Measurements from ENCODE around the gene LGR5. TPM values are rescaled to one million over a fixed set of nuclear protein-coding genes. Genes with fewer than 3 reads are reported as not detected.

LGR5 gene
- total and polyA plus RNA-seq, 2 of the 8 experiments (the other 6 are each of a cell fraction or from before 2014, with no cell fraction given): 0.08 to 0.19 TPM

DNA sequence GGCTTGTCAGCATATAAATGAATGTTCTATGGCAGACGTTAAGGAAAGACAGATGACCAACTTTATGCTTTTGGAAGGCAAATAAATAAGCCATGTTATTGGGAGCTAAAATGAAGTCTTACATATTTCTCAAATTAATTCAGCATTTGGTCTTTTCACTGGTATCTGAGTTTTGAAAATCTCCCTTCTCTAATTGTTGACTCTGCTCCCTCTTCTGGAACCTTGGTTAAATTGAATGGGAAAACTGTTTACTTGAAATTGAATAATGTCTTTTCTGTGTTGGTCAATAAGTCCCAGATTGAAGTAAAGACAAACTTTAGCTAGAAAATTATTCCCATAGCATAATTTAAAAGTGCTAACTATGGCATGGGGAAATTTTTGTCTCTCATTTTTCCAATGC lies 38.7 kb downstream of the LGR5 start:
- no peak overlapping the region for H3K27ac ChIP-seq (ENCODE audit: low read depth, low read length)
- ChIA-PET POLR2A (ENCODE audit: partially characterized antibody) (no interaction called here), CTCF (ENCODE audit: partially characterized antibody) (interaction anchor here (1.1 kb wide), 1 partner anchor 35 kb away, joined by 3 read pairs; no protein-coding TSS in a partner anchor)
- H3K56ac ChIP-seq (replicated peaks; ENCODE audit: insufficient read length, low read depth, low read length): no peak overlapping the region
- no peak overlapping the region for H2AK5ac ChIP-seq (ENCODE audit: low read depth, low read length)
- no peak overlapping the region for H3K9ac ChIP-seq (replicated peaks in 1 of 4; ENCODE audit: extremely low read depth in 1 of 4, low read depth in 3 of 4, low read length in 3 of 4)
- no peak overlapping the region for H3K4me3 ChIP-seq (ENCODE audit: extremely low read depth in 1 of 4, insufficient read depth in 2 of 4, low read depth in 3 of 4, low read length in 4 of 4)
- no peak overlapping the region for H4K91ac ChIP-seq (replicated peaks; ENCODE audit: insufficient read length, low read length)
- FAIRE-seq: no peak
- H3K79me1 ChIP-seq (ENCODE audit: low read depth, low read length): no peaks in the 10 kb centered on the region
- no peak overlapping the region for H3K18ac ChIP-seq (ENCODE audit: extremely low read depth, low read length)
- H2BK20ac ChIP-seq (ENCODE audit: low read length): no peak overlapping the region
- no peak overlapping the region for H2AFZ ChIP-seq (ENCODE audit: low read length)
- H3K9me3 ChIP-seq (ENCODE audit: insufficient read depth in 2 of 2, low read depth in 1 of 2, low read length in 1 of 2): no peaks in the 10 kb centered on the region
- no peak for DNase-seq (ENCODE audit: low read depth in 1 of 2, low spot score in 2 of 2)
- H3K36me3 ChIP-seq (ENCODE audit: control insufficient read depth in 2 of 4, insufficient read depth in 4 of 4, low read length in 3 of 4): no peaks in the 10 kb centered on the region
- 81% methylated on average over 1 of the region's 1 CpG; no CpG with 5 or more reads in 1 of the 2 experiments for WGBS, 2 experiments (ENCODE audit: extremely low coverage in 1 of 2, insufficient coverage in 1 of 2, insufficient read length in 1 of 2, insufficient replicate concordance in 2 of 2, low coverage in 1 of 2, low lambda C conversion rate in 2 of 2, missing lambda C conversion rate in 1 of 2)
- no peaks in the 10 kb centered on the region for H3K4me1 ChIP-seq (replicated peaks in 1 of 4; ENCODE audit: control insufficient read depth in 3 of 4, insufficient read depth in 4 of 4, low read length in 3 of 4)
- no peaks in the 10 kb centered on the region for H3K79me2 ChIP-seq (ENCODE audit: control insufficient read depth in 1 of 2, insufficient read depth in 2 of 2, low read length in 2 of 2)
- no peak overlapping the region for H2BK12ac ChIP-seq (ENCODE audit: low read depth, low read length)
- no peak overlapping the region for H2BK120ac ChIP-seq (replicated peaks; ENCODE audit: low read depth, low read length)
- H3K23ac ChIP-seq (ENCODE audit: insufficient read length): no peak overlapping the region
- no peaks in the 10 kb centered on the region for H3K27me3 ChIP-seq (replicated peaks in 1 of 4; ENCODE audit: control insufficient read depth in 3 of 4, extremely low read depth in 1 of 4, insufficient read depth in 3 of 4, low read length in 3 of 4)
- H2BK5ac ChIP-seq (ENCODE audit: low read depth, low read length): no peak overlapping the region
- H4K8ac ChIP-seq (ENCODE audit: extremely low read depth, insufficient read depth, low read length): no peak overlapping the region
- no peak overlapping the region for H2BK15ac ChIP-seq (ENCODE audit: low read length)
- H3K4me2 ChIP-seq (ENCODE audit: insufficient read depth in 1 of 2, low read depth in 2 of 2, low read length in 2 of 2): no peak overlapping the region
- H4K5ac ChIP-seq (ENCODE audit: insufficient read length, low read depth, low read length): no peak overlapping the region
- H3K23me2 ChIP-seq (ENCODE audit: low read depth, low read length): no peaks in the 10 kb centered on the region
- H4K20me1 ChIP-seq (replicated peaks in 1 of 2; ENCODE audit: control insufficient read depth in 1 of 2, insufficient read depth in 2 of 2, low read length in 2 of 2): no peaks in the 10 kb centered on the region
- H3K14ac ChIP-seq (ENCODE audit: insufficient read length): no peak overlapping the region
- H3K4ac ChIP-seq (replicated peaks; ENCODE audit: insufficient read length, low read depth, low read length): no peak overlapping the region
- no peak for TF ChIP-seq CTBP2 (IDR thresholded peaks at IDR 0.05; ENCODE audit: borderline replicate concordance, insufficient read depth, insufficient read length, low read length)
- TF ChIP-seq NANOG (IDR thresholded peaks at IDR 0.05; ENCODE audit: insufficient read depth, low read depth, low read length, poor library complexity, severe bottlenecking): no peak
- TF ChIP-seq CHD1 (IDR thresholded peaks at IDR 0.05; ENCODE audit: low read depth, low read length): no peak
- TF ChIP-seq POLR2AphosphoS5 (IDR thresholded peaks at IDR 0.05; ENCODE audit: low read depth, low read length): no peak
- no peak for TF ChIP-seq PHF8 (conservative IDR thresholded peaks at IDR 0.05; ENCODE audit: low read depth, low read length)
- no peak for TF ChIP-seq SUZ12 (IDR thresholded peaks at IDR 0.05; ENCODE audit: low read length)
- TF ChIP-seq GTF2F1 (IDR thresholded peaks at IDR 0.05; ENCODE audit: borderline replicate concordance, low read depth, low read length): no peak
- TF ChIP-seq SRF (IDR thresholded peaks at IDR 0.05; ENCODE audit: low read depth, low read length): no peak
- TF ChIP-seq SP2 (IDR thresholded peaks at IDR 0.05; ENCODE audit: low read length): no peak
- no peak for TF ChIP-seq HDAC6 (IDR thresholded peaks at IDR 0.05; ENCODE audit: low read depth, low read length)
- TF ChIP-seq TBP (IDR thresholded peaks at IDR 0.05; ENCODE audit: low read depth, low read length): no peak
- no peak for TF ChIP-seq JUND (IDR thresholded peaks at IDR 0.05; ENCODE audit: low read length)
- no peak for TF ChIP-seq POU5F1 (IDR thresholded peaks at IDR 0.05; ENCODE audit: low read depth, low read length)
- no peak for TF ChIP-seq CBX8 (IDR thresholded peaks at IDR 0.05; ENCODE audit: borderline replicate concordance, low read depth, low read length)
